M059J (cell line): ENCODE data around the gene LOC101059915.

Experiments used
- DNase-seq: peaks from one replicate; pipeline ENCODE4 v3.0.0-alpha.2; 2012; ENCODE audit warnings: low read depth

LOC101059915 gene

GRCh38 chrX:71667328-71668247, at the start of gene LOC101059915:
LOC101059915 (plus strand) TSS chrX:71667546.
- no peak for DNase-seq

- DNase-seq: no peak
Measured at GRCh38 chrX:71617742-71618141, 49.6 kb upstream of the LOC101059915 start.

- DNase-seq: peak; percentile 75
Measured at GRCh38 chrX:71618303-71618721, 49.0 kb upstream of the LOC101059915 start, which contains the start of gene CXCR3. CXCR3 (minus strand) TSS chrX:71618511; CDS start chrX:71618449, 62 bp downstream.

- no peak for DNase-seq
Measured at GRCh38 chrX:71618787-71619186, 48.6 kb upstream of the LOC101059915 start.

GRCh38 chrX:71619193-71619592, 48.2 kb upstream of the LOC101059915 start:
- no peak for DNase-seq

GRCh38 chrX:71619986-71620385, 47.4 kb upstream of the LOC101059915 start:
- DNase-seq: no peak

GRCh38 chrX:71621603-71622002, 45.7 kb upstream of the LOC101059915 start:
- no peak for DNase-seq

GRCh38 chrX:71622032-71622575, 45.2 kb upstream of the LOC101059915 start:
- no peak for DNase-seq

- DNase-seq: peak; percentile 22
Measured at GRCh38 chrX:71622576-71623450, 44.5 kb upstream of the LOC101059915 start.

- DNase-seq: no peak
Measured at GRCh38 chrX:71623714-71624113, 43.6 kb upstream of the LOC101059915 start.

GRCh38 chrX:71625471-71625870, 41.9 kb upstream of the LOC101059915 start:
- DNase-seq: no peak

GRCh38 chrX:71626576-71626975, 40.8 kb upstream of the LOC101059915 start:
- no peak for DNase-seq

GRCh38 chrX:71627588-71628404, 39.5 kb upstream of the LOC101059915 start:
- DNase-seq: no peak

- DNase-seq: no peak
Measured at GRCh38 chrX:71629467-71629866, 37.9 kb upstream of the LOC101059915 start.

GRCh38 chrX:71632923-71633657, 34.3 kb upstream of the LOC101059915 start:
- DNase-seq: no peak

- no peak for DNase-seq
Measured at GRCh38 chrX:71634366-71634765, 33.0 kb upstream of the LOC101059915 start.

GRCh38 chrX:71636438-71637252, 30.7 kb upstream of the LOC101059915 start:
- DNase-seq: no peak

- DNase-seq: peak; percentile 47
Measured at GRCh38 chrX:71637253-71637618, 30.1 kb upstream of the LOC101059915 start.

GRCh38 chrX:71637848-71638247, 29.5 kb upstream of the LOC101059915 start:
- DNase-seq: peak; percentile 34

- DNase-seq: no peak
Measured at GRCh38 chrX:71638409-71638808, 28.9 kb upstream of the LOC101059915 start.
